ENCODE measurements around the gene IL1RAPL2. TPM values are rescaled to one million over a fixed set of nuclear protein-coding genes. Genes with fewer than 3 reads are reported as not detected.
"Not testable (repeated sequence)": the region's sequence is repeated elsewhere in the genome, so short reads cannot be mapped to it uniquely, and the experiment has no call there.

IL1RAPL2 gene
- total RNA-seq, 1 donor = not detected

DNA sequence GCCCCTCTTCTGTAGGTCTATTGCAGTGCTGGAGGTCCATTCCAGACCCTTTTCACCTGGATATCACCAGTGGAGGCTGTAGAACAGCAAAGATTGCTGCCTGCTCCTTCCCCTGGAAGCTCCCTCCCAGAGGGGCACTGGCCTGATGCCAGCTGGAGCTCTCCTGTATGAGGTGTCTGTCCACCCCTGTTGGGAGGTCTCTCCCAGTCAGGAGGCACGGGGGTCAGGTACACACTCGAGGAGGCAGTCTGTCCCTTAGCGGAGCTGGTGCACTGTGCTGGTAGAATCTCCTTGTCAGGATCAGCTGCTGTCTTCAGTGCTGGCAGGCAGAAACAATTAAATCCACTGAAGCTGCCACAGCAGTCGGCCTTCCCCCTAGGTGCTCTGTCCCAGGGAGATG, 276.6 kb downstream of the IL1RAPL2 start:
- DNase-seq (ENCODE audit: low read depth in 2 of 3, low spot score in 2 of 3) = no peak

DNA sequence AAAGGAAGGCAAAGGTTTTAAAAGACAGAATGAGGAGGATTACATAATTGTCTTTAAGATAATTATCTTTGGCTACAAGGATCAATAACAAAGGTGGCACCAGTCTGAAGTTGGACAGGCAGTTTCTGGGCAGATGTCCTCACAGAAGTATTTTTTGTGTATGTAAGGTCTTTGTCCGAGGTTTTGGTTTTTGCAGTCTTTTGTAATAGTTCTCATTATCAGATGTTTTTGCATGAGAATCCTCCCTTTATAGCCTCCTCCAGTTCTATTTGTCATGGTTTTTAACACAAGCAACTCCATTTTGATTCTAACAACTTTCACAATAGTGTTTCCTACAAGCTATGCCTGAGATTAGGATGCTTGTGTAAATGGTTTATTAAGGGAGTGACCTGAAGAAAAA, 286.2 kb downstream of the IL1RAPL2 start:
- no peak for DNase-seq (ENCODE audit: low read depth in 2 of 3, low spot score in 2 of 3)

DNA sequence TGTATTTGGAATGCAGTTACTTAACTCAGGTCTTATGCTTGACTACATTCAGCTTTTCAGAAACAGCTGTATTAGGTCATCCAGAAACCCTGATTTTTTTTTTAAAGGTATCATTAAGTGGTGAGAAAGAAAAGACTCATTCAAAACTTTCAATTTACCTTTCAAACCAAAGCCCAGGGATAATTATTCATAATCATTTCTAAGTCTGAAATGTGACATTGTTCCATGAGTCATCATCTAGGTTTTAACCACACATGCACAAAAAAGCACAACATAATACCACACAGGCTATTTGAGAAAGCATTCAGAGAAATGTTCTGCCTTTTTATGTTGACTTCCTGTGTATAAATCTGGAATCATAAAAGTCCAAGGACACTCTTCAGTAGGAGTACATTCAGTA, 288.2 kb downstream of the IL1RAPL2 start:
- no peak for DNase-seq (ENCODE audit: low read depth in 2 of 3, low spot score in 2 of 3)

DNA sequence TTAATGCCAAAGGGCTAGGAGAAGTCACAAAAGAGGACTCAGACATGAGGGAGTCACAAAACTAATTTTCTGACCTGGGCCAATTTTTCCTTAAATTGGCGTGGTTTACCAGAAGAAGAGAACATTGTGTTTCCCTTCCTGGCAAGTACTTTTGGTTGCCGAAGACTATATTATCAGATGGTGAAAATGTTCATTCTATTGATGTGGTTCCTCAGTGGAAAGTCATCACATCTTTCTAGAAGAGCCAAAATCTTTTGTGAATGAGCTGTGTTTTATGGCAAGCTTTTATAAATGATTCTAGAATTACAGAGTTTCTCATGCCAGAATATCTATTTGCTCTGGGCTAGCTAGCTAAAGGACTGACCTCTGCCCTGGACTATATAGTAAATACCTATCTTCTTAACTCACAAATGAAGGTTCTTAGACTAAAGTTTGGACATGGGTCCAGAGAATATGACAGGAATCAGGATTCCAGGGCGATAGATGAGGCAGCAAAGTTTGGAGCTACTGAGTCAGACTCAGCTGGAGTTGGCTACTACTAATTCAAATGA, 288.9 kb downstream of the IL1RAPL2 start:
- DNase-seq (ENCODE audit: low read depth in 2 of 3, low spot score in 2 of 3) = no peak

DNA sequence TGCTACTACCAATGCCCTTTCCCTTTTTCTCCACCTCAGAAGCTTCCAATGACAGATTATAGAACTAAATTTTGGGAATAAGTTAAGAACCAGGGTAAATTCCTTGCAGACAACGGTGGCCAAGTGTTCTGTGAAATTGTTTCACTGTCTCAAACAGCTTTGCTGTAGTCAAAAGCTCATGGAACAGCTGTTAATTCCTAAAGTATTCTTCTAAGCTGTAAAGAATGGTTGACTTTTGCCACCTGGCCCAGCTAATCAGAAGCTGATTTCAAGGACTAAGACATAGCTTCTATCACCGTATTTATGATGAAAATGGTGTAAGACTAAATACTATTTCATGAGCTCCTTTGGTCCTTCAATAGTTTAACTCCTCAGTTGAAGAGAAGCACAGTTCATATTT, 297.5 kb downstream of the IL1RAPL2 start:
- no peak for DNase-seq (ENCODE audit: low read depth in 2 of 3, low spot score in 2 of 3)

DNA sequence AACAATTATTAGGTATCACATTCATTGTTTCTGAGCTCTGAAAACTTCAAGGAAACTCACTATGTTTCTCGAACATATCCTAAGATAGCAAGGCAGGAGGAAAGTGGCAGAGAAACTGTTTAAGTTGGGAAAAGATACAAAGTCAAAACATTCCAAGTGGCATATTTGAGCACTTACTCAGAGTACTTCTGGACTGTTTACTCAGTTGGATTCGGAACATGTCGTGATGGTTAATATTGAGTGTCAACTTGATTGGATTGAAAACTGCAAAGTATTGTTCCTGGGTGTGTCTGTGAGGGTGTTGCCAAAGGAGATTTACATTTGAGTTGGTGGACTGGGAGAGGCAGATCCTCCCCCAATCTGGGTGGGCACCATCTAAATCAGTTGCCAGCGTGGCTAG, 298.3 kb downstream of the IL1RAPL2 start:
- DNase-seq (ENCODE audit: low read depth in 2 of 3, low spot score in 2 of 3) = no peak

DNA sequence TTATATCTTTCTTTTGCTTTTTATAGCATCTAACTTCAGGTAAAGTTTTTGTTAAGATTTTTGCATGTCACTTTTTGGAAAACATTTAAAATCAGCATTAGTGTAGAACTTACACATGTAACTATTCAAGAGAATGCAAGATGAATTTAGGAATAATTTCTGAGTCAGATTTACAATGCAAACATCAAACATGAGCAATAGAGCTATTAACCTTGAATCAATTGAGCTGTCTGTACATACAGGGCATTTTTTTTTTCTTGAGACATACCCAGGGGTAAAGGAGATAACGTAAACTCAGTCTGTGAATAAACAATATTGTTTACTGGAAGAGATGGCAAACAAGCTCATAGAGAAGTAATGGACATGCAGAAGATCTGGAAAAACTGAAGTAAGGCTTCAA, 311.5 kb downstream of the IL1RAPL2 start:
- no peak for DNase-seq (ENCODE audit: low read depth in 2 of 3, low spot score in 2 of 3)

DNA sequence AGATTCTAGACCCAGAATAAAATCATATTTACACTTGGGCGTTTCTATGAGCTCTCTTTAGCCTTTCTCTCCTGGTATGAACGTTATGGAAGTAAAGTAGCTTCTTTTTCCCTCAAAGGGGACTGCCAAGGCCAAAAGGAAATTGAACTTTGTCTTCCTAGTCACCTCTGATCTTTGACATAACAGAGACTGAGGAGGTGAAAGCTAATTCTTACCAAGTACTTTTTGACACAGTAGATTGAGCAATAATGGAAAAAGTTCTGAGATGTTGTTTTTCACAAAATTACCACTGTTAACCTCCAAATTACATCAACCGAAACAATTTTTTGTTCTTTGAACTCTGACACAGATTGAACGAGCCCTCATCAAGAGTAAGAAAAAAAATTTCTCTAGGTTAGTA, 336.1 kb downstream of the IL1RAPL2 start:
- no peak for DNase-seq (ENCODE audit: low read depth in 2 of 3, low spot score in 2 of 3)

DNA sequence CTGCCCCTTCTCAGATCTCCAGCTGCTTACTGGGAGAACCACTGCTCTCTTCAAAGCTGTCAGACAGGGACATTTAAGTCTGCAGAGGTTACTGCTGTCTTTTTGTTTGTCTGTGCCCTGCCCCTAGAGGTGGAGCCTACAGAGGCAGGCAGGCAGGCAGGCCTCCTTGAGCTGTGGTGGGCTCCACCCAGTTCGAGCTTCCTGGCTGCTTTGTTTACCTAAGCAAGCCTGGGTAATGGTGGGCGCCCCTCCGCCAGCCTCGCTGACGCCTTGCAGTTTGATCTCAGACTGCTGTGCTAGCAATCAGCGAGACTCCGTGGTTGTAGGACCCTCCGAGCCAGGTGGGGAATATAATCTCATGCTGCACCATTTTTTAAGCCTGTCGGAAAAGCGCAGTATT, 343.7 kb downstream of the IL1RAPL2 start:
- DNase-seq (ENCODE audit: low read depth in 2 of 3, low spot score in 2 of 3) = peak in 1 of 3 donors; percentile 6

DNA sequence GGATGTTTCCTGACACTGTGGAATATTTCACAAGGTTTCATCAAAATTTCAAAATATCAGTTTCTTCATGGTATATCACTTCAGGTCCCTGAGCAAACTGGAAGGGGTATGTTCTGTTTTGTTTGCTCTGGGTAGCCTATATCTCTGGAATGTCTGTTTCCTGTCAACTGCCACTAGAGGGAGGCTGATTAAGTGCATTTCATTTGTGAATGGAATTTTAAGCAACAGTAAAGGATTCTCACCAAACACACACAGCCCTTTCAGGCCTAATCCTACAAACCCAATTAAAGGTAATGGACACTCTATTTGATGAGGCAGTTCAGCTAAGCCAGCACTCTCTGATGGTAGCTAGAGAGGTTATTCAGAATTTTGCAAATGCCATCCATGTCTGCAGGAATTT, 347.3 kb downstream of the IL1RAPL2 start:
- peak in 1 of 3 donors; percentile 1 for DNase-seq (ENCODE audit: low read depth in 2 of 3, low spot score in 2 of 3)

DNA sequence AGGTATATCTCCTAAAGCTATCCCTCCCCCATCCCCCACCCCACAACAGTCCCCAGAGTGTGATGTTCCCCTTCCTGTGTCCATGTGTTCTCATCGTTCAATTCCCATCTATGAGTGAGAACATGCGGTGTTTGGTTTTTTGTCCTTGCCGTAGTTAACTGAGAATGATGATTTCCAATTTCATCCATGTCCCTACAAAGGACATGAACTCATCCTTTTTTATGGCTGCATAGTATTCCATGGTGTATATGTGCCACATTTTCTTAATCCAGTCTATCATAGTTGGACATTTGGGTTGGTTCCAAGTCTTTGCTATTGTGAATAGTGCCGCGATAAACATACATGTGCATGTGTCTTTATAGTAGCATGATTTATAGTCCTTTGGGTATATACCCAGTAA, 348.7 kb downstream of the IL1RAPL2 start:
- DNase-seq (ENCODE audit: low read depth in 2 of 3, low spot score in 2 of 3) = not testable (repeated sequence)

DNA sequence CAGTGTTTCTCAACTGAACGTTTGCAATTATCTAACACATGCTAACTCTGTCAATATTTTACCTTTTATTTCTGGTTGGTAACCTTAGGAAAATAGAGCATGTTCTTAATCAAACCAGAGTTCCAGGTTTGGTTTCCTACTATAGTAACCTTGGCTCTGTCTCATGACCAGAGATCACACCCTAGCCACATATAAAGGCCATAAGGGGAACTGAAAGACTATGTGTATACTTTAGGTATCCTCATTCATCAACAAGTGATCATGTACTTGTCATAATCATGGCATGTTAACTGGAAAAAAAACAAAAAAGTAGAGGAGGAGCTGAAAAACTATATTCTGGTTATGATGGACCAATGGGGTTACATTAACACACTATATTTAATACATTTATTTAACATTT, 352.1 kb downstream of the IL1RAPL2 start:
- no peak for DNase-seq (ENCODE audit: low read depth in 2 of 3, low spot score in 2 of 3)

DNA sequence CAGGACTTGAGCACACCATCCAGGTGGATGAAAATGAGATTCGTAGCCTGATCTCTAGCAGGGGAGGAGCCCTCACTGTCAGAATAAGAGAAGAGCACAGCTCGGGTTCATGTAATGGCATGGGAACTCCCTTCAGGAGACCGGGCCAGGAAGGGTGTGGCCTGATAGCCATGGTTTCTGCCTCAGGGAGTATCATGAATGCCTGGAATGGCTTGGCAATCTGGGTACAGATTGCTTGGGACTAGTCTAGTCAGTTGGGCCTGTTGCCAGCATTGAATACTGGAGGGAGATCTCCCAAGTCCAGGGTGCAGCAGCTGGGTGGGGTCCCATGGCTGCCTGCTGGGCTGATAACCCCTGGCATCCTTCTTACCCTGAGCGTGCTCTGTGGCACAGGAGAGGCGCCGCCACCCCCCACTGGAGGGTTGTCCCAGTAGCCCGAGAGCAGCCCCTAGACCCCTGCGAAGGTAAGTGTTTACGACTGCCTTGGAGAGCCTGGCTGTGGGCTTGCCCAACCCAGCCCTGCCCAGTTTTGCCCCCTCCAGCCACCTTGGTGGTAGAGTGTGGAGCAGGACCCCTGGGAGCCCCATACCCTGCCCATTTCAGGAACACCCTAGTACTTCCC, 355.7 kb downstream of the IL1RAPL2 start:
- DNase-seq (ENCODE audit: low read depth in 2 of 3, low spot score in 2 of 3) = no peak

DNA sequence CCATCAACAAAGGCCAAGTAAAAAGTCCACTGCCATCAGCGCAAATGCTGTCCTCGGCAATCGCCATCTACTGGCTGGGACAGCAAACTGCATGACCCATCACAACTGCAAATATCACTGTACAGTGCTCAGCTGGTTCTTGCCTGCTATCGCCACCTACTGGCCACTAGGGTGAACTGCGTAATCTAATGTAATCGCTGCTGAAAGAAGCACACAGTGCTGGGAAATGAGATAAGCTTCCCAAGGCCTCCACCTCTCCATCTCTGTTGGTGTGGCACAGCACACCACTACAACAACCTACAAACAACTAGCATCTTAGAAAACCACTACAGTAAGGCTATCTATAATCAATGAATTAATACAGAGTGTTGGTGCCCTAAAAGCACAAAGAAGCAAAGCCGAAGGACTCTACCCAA, 356.2 kb downstream of the IL1RAPL2 start:
- peak; percentile 30 to 78 (median 60) for DNase-seq (ENCODE audit: low read depth in 2 of 3, low spot score in 2 of 3)

DNA sequence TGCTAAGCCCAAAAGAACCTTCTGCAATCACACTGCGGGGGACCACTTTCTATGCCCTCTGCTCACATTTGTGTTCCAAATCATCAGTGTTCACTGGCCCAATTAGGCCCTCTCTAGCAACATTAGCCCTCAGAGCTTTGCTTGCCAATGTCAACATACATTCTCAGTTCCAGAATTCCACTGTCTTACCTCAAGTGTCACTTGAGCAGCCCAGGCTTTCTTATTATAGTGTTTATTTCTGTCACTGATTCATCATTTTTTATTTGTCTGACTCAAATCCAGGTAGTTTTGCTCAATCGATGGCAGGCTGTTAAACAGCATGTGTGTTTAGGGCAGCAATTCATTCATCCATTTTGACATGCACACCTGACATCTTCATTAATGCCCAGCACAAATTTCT, 363.3 kb downstream of the IL1RAPL2 start:
- no peak for DNase-seq (ENCODE audit: low read depth in 2 of 3, low spot score in 2 of 3)

DNA sequence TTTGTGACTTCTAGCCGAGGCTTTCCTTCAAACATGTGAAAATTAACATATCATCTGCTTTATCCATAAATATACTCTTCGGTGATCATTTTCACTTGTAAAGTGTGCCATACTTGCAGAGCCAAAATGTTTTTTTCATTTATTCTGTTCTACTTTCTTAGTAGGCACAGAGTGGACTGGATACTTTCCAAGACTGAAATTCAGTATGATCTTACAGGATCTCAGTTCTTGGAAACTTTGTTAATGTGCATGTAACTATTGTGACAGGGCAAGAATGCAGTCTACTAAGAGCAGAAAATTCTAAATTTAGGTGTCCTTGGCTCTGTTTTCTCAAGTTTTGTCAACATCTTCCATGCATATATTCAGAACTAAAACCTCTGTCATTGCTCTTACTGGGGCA, 369.6 kb downstream of the IL1RAPL2 start:
- DNase-seq (ENCODE audit: low read depth in 2 of 3, low spot score in 2 of 3) = no peak

DNA sequence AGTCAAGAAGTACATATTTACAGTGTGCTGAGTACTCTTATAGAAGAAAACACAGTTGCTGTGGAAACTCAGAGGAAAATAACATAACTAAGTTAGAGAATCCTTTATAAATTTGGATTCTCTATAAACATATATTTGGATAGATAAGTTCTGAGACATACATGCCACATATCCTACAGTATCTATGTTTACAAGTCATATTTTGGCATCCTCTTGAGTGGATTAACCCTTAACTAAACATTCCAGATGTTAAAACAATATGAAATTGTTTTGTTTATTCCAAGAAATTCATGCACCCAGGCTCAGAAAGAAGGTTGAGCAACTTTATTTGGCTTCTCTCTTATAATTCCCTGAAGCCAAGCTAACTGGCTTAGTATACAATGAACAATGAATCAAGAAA, 387.3 kb downstream of the IL1RAPL2 start:
- no peak for DNase-seq (ENCODE audit: low read depth in 2 of 3, low spot score in 2 of 3)

DNA sequence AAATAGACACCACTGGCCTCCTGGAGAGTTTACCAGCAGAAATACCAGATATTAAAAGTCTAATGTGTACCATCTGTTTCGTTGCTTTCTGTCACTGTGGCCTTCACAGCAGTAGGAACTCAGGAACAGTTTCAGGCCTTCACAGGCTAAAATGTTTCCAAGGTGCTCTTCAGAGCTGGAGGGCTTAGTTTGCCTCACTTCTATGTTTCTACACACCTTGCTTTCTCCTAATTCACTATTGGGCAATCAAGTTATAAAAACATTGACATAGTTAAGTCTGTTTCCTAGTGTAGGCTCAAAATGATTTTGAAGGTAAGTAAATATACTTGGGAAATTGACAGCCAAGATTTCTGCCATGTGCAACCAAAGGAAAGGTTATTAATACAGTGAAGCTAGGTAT, 395.9 kb downstream of the IL1RAPL2 start:
- DNase-seq (ENCODE audit: low read depth in 2 of 3, low spot score in 2 of 3) = no peak

DNA sequence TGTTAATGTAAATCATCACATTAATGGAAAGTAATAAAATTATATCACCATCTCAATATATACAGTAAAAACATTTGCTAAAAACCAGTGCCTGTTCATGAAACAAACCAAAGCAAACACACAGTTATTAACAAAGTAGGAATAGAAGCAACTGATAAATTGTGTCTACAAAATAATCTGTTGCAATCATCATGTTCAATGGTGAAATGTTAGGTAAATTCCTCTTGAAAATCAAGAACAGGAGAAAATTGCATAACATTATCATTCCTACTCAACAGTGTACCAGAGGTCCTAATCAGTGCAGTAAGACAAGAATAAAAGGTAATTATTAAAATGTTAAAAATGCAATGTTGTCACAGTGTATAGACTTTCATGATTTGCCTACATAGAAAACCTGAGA, 402.2 kb downstream of the IL1RAPL2 start:
- DNase-seq (ENCODE audit: low read depth in 2 of 3, low spot score in 2 of 3) = no peak

DNA sequence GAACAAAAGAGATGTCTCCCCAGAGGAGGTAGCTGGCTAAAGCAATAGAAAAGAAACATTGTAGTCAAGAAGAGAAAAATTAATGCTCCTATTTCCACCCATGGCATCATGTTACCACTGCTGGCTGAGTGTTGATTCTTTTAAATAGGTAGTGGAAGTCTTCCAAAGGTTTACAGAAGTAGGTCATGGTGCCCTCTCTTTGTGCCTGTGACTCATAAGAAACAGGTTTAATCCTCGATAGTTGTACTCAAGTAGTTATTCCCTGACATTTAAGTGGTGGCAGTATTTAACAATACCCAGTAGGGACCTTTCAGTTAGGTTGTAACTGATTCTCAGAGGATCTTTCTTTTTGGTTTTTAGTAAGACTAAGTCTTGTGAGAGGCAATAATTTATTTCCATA, 406.7 kb downstream of the IL1RAPL2 start:
- DNase-seq (ENCODE audit: low read depth in 2 of 3, low spot score in 2 of 3) = no peak

DNA sequence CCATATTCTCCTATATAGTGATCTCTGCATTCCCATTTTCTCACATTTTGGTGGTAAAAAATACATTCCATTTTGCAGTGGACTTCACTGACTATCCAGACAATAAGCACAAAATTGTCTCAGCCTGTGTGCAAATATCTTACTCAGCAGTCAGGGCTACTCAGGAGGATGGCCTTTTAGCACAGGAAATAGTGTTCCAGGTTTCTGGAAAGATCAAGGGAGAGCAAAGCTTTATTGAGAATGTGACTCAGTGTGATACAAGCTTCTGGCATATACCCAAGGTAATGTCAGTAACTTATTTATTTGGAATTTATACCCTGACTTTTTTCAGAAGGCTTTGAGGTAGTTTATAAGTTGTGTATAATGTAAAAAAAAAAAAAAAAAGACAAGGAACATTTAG, 421.1 kb downstream of the IL1RAPL2 start:
- no peak for DNase-seq (ENCODE audit: low read depth in 2 of 3, low spot score in 2 of 3)

DNA sequence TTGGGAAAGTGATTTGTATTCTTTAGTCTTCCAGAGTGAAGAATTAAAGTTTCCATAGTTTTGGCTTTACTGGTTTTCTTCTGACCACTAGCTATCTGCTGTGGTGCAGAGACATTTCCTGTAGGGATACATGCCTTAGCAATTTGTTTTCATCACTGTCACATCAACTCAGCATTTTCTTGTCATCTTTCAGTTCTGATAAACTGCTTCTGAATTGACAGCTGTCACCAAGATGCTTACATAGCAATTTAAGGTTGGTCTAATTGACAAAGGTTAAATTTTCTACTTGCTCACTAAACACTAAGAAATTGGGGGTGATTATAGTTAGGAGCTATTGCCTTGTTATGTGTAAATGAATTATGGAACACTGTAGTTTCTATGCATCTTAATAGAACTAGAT, 422.0 kb downstream of the IL1RAPL2 start:
- no peak for DNase-seq (ENCODE audit: low read depth in 2 of 3, low spot score in 2 of 3)

DNA sequence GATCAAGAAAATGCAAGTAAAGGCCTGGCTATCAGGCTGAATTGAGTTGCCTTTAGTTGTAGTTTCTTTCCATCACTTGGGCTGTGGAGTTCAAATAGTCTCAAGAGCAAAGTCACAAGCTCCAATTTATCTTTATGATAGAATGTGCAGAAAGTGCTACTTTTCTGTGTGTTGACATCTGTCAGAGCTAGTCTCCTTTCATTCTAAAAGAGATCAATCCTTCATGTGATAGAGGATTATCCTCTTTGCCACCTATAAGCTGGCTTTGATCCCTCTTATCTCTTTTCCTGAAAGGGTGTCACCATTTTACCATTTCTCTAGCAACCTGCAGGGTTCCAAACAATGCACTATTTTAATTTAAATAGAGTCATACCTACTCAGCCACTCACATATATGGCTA, 429.5 kb downstream of the IL1RAPL2 start:
- DNase-seq (ENCODE audit: low read depth in 2 of 3, low spot score in 2 of 3) = no peak
